A549 (cell line): ENCODE measurements around the gene APOBEC3B.

Source experiments
- CTCF ChIP-seq: fragments of >200 bp; sonication (Bioruptor Twin); formaldehyde crosslinking; IDR thresholded peaks from 3 replicates; pipeline ENCODE4 v1.5.1; 2016
- ESRRA ChIP-seq: fragments of 150-350 bp; IDR thresholded peaks from 2 replicates; pipeline ENCODE4 v1.6.1; 2014; ENCODE audit warnings: mild to moderate bottlenecking, low read length, borderline replicate concordance
- MAFK ChIP-seq: fragments of 450-650 bp; IDR thresholded peaks from 2 replicates; pipeline ENCODE4 v1.6.1; 2014; ENCODE audit not compliant: partially characterized antibody
- PHF8 ChIP-seq: fragments of 200-600 bp; sonication (generic); IDR thresholded peaks from 2 replicates; pipeline ENCODE4 v1.6.1; 2016; ENCODE audit warnings: low read depth, mild to moderate bottlenecking, antibody characterized with exemption, moderate library complexity, borderline replicate concordance
- POLR2A ChIP-seq: IDR thresholded peaks from 2 replicates; pipeline ENCODE4 v1.6.1; 2012; ENCODE audit warnings: mild to moderate bottlenecking, low read length
- RNF2 ChIP-seq: fragments of 200-600 bp; sonication (generic); IDR thresholded peaks from 2 replicates; pipeline ENCODE4 v1.6.1; 2016; ENCODE audit warnings: low read depth, mild to moderate bottlenecking, antibody characterized with exemption, moderate library complexity, borderline replicate concordance
- ZSCAN20 ChIP-seq: fragments of 250-450 bp; sonication (Bioruptor Pico); IDR thresholded peaks from 2 replicates; pipeline ENCODE4 v1.8.0; 2022; ENCODE audit warnings: mild to moderate bottlenecking, moderate library complexity

GRCh38 chr22:38966942-38967341 is 15.2 kb upstream of the APOBEC3B start:
- no peak for TF ChIP-seq CTCF
- no peak for TF ChIP-seq POLR2A
- TF ChIP-seq MAFK: no peak
- TF ChIP-seq ESRRA: no peak
- TF ChIP-seq ZSCAN20 (CRISPR knock-in tag): no peak
- no peak for TF ChIP-seq RNF2
- no peak for TF ChIP-seq PHF8
